HG03442 (cell line): ENCODE results near the gene SEMA3F.

ENCODE experiments used
- ATAC-seq: cut with Tn5 transposase; IDR thresholded peaks from one replicate; pipeline ENCODE4 v1.9.1; 2021; ENCODE audit warnings: mild to moderate bottlenecking, moderate library complexity; ENCODE audit not compliant: unreplicated experiment

SEMA3F gene

GRCh38 chr3:50132421-50133282, 22.5 kb upstream of the SEMA3F start:
- no peak for ATAC-seq

DNA sequence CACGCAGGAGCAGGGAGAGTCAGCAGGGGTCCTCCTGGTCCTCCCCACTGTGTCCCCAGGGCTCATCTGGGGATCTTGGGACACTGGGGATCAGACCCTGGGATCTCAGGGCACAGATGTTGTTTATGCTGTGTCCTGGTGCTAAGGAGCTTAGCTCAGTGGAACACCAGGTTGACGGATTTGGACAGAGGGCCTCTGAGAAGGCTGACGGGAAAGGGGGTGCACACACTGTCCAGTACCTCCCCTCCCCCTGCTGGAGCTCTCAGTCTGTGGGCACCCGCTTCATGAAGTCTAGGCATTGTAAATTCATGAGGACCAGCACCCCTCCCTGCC, 21.9 kb upstream of the SEMA3F start:
- ATAC-seq, result no peak

GRCh38 chr3:50134367-50134766, 20.8 kb upstream of the SEMA3F start:
- ATAC-seq, result no peak

DNA sequence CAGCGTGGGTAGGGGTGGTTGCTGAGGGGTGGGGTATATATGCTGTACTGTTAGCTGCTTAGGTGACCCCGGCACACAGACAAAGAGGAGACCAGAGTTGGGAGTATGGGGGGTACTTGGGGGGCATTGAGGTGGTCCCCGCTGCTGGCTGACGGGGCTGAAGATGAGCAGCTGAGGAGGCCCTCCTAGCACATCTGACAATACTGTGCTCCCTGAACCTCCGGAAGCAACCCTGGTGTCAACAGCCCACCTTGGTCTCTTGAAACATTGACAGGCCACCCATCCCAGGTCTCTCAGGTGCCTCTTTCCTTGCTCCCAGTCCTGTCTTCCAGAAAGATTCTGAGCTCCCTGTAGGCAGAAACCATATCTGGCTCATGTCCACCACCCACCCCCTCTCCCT, 19.2 kb upstream of the SEMA3F start:
- ATAC-seq, result no peak

- no peak for ATAC-seq
Measured at GRCh38 chr3:50136714-50137405, 18.3 kb upstream of the SEMA3F start.

DNA sequence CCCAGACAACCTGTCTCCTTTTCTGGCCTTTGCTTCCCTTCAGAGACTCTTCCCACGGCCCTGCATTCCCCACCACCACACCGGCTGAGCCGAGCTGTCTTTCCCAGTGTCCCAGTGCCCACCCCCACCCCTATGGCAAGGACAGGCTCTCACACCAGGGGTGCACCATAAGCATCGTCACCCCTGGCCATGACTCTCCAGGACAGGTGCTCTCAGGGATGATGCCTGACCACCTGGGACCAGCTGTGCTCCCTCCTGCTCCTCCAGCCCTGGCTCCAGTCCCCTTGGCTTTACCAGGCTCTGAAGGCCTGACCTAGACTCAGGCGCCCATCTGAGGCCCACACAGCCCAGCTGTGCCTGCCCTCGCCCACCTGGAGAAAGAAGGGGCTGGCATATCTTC, 17.6 kb upstream of the SEMA3F start:
- no peak for ATAC-seq

GRCh38 chr3:50138266-50139200, 16.6 kb upstream of the SEMA3F start:
- ATAC-seq, result no peak

GRCh38 chr3:50139308-50139707, 15.8 kb upstream of the SEMA3F start:
- ATAC-seq, result no peak

GRCh38 chr3:50139718-50140423, 15.3 kb upstream of the SEMA3F start:
- ATAC-seq, result no peak

DNA sequence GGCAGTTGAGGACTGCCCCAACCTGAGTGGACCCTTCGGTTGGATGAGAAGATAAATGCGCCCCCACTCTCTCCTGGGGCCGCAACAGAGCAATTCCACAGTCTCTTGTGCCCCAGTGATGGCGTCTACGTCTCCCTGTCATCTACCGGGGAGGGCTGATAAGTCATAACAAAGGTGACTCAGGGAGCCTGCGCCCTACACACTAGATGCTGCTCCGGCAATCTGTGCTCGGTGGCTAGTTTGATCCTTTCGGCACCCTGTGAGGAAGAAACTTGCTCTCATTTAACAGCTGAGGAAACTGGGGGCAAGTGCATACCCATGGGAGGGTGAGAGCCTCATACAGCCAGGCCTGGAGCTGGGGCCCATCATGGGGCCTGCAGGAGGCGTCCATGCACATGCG, 14.1 kb upstream of the SEMA3F start:
- no peak for ATAC-seq

DNA sequence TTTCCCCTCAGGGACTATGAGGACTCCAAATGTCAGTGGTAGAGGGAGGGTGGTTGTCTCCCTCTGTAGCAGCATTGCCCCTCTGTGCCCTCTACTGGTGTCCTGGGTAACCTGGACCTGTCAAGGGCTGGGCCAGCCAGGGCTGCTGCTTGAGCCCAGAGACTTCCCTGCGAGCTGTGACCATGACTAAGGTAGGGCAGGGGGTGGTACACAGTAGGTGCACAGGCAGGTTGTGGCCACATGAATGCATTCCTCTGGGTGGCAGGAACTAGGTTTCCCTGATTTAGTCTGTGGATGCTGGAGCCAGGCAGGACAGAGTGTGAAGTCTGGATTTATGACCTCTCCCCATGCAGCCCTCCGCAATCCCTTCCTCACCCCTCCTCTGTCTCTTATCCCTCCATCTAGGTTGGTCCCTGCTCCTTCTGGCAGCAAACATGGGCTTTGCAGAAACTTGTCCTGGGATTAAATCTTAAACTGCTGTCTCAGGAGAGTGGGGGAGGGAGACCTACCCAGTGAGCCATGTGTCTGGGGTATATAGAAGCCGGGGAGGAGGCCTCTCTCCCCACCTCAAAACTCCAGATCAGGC, 8.7 kb upstream of the SEMA3F start:
- ATAC-seq, result no peak

GRCh38 chr3:50147016-50147415, 8.1 kb upstream of the SEMA3F start:
- ATAC-seq, result no peak

DNA sequence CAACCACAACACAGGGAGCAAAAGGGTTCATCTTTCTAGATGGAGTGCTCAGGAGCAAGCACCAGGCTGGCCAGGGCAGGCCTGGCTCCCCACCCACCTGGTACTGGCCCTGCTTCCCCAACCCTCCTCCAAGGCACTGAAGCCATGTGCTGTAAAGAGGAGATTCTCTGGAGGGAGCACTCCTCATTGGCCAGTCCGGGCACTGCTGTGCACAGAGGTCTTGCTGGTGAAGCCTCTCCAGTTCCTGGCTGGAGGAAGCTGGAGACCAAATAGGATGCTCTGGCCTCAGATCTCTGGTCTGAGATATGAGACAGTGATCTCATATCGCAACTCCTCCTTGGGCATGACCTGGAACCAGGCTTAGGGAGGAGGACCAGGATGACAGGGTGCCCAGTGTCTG, 7.7 kb upstream of the SEMA3F start:
- ATAC-seq, result no peak

GRCh38 chr3:50147861-50148260, 7.3 kb upstream of the SEMA3F start:
- no peak for ATAC-seq

DNA sequence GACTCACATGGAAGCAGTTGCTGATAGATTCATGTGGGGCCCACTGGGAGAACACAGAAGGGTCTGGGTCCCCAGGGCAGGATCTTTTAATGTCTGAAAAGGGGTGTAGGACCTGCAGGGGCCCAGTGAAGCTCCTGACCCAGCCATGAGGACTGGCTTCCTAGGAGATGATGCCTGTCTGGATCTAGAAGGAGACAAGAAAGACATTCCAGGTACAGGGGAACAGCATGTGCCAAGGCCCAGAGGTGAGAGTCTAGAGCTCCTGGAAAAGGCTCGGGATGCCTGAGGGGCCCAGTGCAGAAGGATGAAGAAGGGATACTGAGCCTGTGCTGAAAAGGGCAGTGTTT, 4.7 kb upstream of the SEMA3F start:
- no peak for ATAC-seq

DNA sequence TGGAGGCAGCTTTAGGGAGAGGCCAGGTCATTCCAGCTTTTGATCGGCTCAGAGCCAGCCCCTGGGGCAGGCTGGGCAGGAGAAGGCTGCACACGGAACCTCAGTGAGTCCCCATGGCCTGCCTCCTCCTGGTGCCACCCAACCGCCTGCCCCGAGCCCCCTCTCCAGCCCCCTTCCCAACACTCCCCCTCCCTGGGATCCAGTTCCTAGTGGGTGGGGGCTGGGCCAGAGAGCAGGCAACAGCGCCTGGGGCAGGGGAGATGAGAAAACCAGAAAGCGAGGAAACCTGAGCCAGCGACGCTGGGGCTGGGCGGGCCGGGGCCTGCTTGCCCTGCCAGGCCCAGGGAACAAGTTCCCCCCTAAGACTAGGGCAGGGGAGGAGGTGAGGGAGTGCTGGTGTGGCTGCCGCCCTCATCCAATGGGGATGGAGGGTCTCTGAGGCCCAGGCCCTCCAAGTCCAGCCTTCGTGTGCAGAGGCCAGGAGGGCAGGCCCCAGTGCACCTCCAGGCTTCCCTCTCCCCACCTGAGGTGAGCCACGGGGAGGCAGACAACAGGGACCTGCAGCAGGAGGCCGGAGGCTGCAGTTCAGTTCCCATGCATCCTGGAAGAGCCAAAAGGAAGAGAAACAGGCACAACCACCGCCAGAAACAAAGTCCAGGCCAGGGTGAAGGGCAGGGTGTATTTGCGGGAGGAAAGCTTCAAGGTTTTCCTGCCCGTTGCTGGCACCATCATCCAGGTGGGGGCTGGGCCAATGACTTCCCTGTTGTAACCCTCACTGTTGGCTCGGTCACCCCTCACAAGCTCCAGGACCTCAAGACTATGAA, 4.0 kb upstream of the SEMA3F start:
- no peak for ATAC-seq

DNA sequence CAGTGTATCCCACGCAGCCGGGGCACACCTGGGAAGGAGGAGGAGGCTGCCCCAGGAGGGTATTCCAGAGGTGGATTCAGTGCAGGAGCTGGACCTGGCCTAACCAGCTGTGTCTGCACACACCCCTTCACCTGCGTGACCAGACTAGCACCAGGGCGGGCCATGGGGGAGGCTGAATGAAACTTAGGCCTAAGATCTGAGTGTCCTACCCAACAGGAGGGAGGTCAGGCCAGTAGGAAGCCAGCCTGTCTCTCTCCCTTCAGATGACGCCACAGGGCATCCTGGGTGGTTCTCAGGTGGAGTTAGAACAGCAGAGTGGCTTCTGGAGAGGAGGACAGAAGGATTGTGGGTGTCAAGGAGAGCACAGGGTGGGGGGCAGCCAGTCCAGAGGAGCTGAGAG, 3.4 kb upstream of the SEMA3F start:
- ATAC-seq, result no peak

DNA sequence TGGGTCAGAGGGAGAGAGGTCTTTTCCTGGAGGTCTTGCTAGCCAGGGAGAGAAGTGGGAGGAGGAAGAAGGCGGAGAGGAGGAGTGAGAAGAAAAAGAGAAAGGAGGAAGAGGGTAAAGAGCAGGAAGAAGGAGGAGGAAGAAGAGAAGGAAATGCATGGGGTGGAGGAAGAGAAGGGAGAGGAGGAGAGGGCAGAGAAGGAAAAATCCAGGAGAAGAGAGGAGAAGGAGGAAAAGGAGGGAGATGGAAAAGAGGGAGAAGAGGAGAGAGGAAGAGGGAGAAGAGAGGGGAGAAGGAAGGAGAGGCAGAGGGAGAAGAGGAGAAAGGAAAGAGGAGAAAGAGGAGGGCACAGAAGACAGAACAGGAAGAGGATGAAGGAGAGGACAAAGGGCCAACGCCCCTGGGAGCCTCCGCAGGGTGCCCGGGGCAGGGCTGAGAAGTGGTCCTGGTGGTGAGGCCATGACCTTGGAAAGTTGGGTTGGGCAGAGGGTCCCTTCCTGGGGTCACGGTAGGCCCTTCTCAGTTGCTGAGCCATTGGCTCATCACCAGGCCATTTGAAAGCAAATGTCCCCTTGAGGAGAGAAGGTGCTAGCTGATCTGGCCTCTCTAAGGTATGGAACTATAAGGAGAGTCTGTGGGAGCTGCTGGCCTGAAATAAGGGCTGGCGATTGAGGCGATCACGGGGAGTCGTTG, 1.2 kb upstream of the SEMA3F start:
- no peak for ATAC-seq

DNA sequence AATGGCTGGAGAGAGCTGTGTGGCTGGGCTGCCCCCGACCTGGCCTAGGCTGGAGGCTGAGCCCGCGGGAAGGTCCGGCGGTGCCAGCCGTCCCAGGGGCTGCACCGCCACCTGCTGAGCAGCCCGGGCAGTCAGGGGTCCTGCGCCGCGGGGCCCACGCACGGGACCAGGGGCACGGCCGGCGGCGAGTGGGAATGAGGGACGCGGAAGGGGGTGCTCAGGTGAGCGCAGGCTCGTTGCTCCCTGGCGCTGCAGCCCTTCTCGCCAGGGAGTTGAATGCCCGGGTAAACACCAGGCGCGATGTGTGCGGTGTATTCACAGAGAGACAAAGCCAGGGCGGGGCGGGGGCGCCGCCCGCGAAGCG, 666 bp upstream of the SEMA3F start:
- peak; percentile 18 for ATAC-seq
